NCI-H1436 treated with DMSO at 0.1 percent for 48 hours (cell line): Measurements from ENCODE around the gene TAS2R39.
"Not testable (repeated sequence)": the region's sequence is repeated elsewhere in the genome, so short reads cannot be mapped to it uniquely, and the experiment has no call there.

Experiments
- DNase-seq: peaks from one replicate; lab custom pipeline; 2025; lab: John Stamatoyannopoulos, UW

TAS2R39 gene

GRCh38 chr7:143183024-143183423 is at the start of gene TAS2R39:
Gene TAS2R39 (plus strand): TSS chr7:143183419. CDS start chr7:143183419, 0 bp downstream.
- DNase-seq = no peak

GRCh38 chr7:143147070-143147469 is 36.1 kb upstream of the TAS2R39 start:
- DNase-seq = no peak

GRCh38 chr7:143148050-143148449 is 35.2 kb upstream of the TAS2R39 start:
- no peak for DNase-seq

- no peak for DNase-seq
Measured at GRCh38 chr7:143148651-143149050, 34.6 kb upstream of the TAS2R39 start.

GRCh38 chr7:143150696-143151095 is 32.5 kb upstream of the TAS2R39 start:
- DNase-seq = not testable (repeated sequence)

GRCh38 chr7:143158617-143159016 is 24.6 kb upstream of the TAS2R39 start:
- not testable (repeated sequence) for DNase-seq

- no peak for DNase-seq
Measured at GRCh38 chr7:143171697-143172096, 11.5 kb upstream of the TAS2R39 start.

- no peak for DNase-seq
Measured at GRCh38 chr7:143172354-143172753, 10.9 kb upstream of the TAS2R39 start.

GRCh38 chr7:143176128-143176527 is 7.1 kb upstream of the TAS2R39 start:
- DNase-seq = no peak

GRCh38 chr7:143177374-143178119 is 5.7 kb upstream of the TAS2R39 start:
- no peak for DNase-seq

- DNase-seq = not testable (repeated sequence)
Measured at GRCh38 chr7:143180771-143181170, 2.4 kb upstream of the TAS2R39 start.

- no peak for DNase-seq
Measured at GRCh38 chr7:143181349-143181748, 1.9 kb upstream of the TAS2R39 start.

GRCh38 chr7:143185551-143185950 is 2.3 kb downstream of the TAS2R39 start:
- DNase-seq = no peak

- no peak for DNase-seq
Measured at GRCh38 chr7:143188994-143189393, 5.8 kb downstream of the TAS2R39 start.

- no peak for DNase-seq
Measured at GRCh38 chr7:143193880-143194279, 10.7 kb downstream of the TAS2R39 start.

- DNase-seq = no peak
Measured at GRCh38 chr7:143199040-143199439, 15.8 kb downstream of the TAS2R39 start.

GRCh38 chr7:143202161-143202560 is 18.9 kb downstream of the TAS2R39 start:
- DNase-seq = no peak

- no peak for DNase-seq
Measured at GRCh38 chr7:143203386-143203785, 20.2 kb downstream of the TAS2R39 start.

- DNase-seq = no peak
Measured at GRCh38 chr7:143205560-143206293, 22.5 kb downstream of the TAS2R39 start.

- DNase-seq = no peak
Measured at GRCh38 chr7:143210541-143210940, 27.3 kb downstream of the TAS2R39 start.

GRCh38 chr7:143213478-143213877 is 30.3 kb downstream of the TAS2R39 start:
- DNase-seq = not testable (repeated sequence)

- peak; percentile 33 for DNase-seq
Measured at GRCh38 chr7:143214789-143215679, 31.8 kb downstream of the TAS2R39 start.
